ENCODE data around the gene TRIM7.

DNA sequence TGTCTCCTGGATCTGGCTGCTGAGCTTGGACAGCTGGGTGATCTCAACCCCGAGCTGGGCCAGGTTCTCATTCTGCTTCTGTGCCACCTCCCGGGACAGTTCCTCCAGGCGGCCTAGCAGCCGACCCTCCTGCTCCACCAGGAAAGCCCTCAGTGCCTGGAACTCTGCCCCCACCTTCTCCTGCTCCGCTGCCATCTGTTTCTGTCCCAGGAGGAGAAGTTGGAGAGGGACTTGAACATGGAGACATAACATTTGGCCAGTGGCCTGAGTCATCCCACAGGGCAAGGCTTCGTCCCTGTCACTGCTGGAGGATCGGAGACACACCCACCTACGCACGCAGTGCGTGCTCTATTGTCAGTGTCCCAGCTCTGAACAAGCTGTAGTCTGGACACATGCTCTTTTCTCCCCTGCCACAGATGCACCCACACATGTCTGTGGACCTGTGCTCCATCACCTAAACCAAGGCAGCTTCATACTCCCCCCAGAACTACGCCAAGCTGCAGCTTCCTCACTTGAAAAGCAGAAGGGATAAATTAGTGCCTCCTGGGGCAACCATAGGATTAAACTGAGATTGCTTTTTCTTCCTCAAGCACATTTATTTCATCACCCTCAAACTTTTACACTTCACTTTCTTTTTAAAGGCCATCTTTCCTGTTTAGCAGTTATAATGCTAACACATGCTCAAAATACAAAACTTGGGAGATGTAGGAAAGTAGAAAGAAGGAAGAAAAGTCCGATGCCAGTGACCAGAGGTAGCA lies 4.9 kb downstream of the TRIM7 start:
- TF ChIP-seq EZH2 (IDR thresholded peaks at IDR 0.05; ENCODE audit: low read length): no peak
- TF ChIP-seq, protein P1, sequence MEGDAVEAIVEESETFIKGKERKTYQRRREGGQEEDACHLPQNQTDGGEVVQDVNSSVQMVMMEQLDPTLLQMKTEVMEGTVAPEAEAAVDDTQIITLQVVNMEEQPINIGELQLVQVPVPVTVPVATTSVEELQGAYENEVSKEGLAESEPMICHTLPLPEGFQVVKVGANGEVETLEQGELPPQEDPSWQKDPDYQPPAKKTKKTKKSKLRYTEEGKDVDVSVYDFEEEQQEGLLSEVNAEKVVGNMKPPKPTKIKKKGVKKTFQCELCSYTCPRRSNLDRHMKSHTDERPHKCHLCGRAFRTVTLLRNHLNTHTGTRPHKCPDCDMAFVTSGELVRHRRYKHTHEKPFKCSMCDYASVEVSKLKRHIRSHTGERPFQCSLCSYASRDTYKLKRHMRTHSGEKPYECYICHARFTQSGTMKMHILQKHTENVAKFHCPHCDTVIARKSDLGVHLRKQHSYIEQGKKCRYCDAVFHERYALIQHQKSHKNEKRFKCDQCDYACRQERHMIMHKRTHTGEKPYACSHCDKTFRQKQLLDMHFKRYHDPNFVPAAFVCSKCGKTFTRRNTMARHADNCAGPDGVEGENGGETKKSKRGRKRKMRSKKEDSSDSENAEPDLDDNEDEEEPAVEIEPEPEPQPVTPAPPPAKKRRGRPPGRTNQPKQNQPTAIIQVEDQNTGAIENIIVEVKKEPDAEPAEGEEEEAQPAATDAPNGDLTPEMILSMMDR (optimal IDR thresholded peaks at IDR 0.05 in 1 of 3, IDR thresholded peaks at IDR 0.05 in 1 of 3, conservative IDR thresholded peaks at IDR 0.05 in 1 of 3; ENCODE audit: extremely low read depth in 1 of 3, insufficient read depth in 2 of 3, low read length in 3 of 3): no peak

Measured in keratinocyte (primary cell).